Endodermal cell (in vitro differentiated cells): ENCODE results near the gene PLCG2. TPM values are rescaled to one million over a fixed set of nuclear protein-coding genes. Genes with fewer than 3 reads are reported as not detected.

Source experiments
- DNase-seq: peaks from one replicate; pipeline ENCODE4 v3.0.0-alpha.2; 2017
- H3K27ac ChIP-seq: 2 replicates; pipeline ENCODE4 v1.5.1; 2013; ENCODE audit warnings: mild to moderate bottlenecking, low read depth, low read length, moderate library complexity
- H3K27me3 ChIP-seq: 2 replicates; pipeline ENCODE4 v1.6.1; 2013; ENCODE audit warnings: mild to moderate bottlenecking, low read length, moderate library complexity; ENCODE audit not compliant: insufficient read depth, control insufficient read depth, poor library complexity, severe bottlenecking
- H3K36me3 ChIP-seq: 2 replicates; pipeline ENCODE4 v1.7.0; 2013; ENCODE audit warnings: mild to moderate bottlenecking, low read length, moderate library complexity; ENCODE audit not compliant: control insufficient read depth, insufficient read depth
- H3K4me1 ChIP-seq: one replicate; pipeline ENCODE4 v1.7.0; 2013; ENCODE audit warnings: low read length; ENCODE audit not compliant: control insufficient read depth, insufficient read depth
- H3K4me3 ChIP-seq: 2 replicates; pipeline ENCODE4 v1.5.1; 2013; ENCODE audit warnings: mild to moderate bottlenecking, low read length, moderate library complexity
- H3K9ac ChIP-seq: 2 replicates; pipeline ENCODE4 v1.6.1; 2013; ENCODE audit warnings: mild to moderate bottlenecking, low read length, moderate library complexity; ENCODE audit not compliant: poor library complexity, severe bottlenecking; ENCODE audit errors: extremely low read depth
- H3K9me3 ChIP-seq: 2 replicates; pipeline ENCODE4 v1.6.1; 2013; ENCODE audit warnings: mild to moderate bottlenecking, low read length, moderate library complexity; ENCODE audit not compliant: control insufficient read depth
- H3K27ac Mint-ChIP-seq: 2 replicates; pipeline ENCODE4 v1.8.0; 2020; ENCODE audit warnings: mixed read lengths
- H3K27me3 Mint-ChIP-seq: 2 replicates; pipeline ENCODE4 v1.8.0; 2021; ENCODE audit warnings: mild to moderate bottlenecking, mixed read lengths; ENCODE audit not compliant: insufficient read depth
- H3K36me3 Mint-ChIP-seq: 2 replicates; pipeline ENCODE4 v1.8.0; 2020; ENCODE audit warnings: low read depth, mixed read lengths
- H3K4me1 Mint-ChIP-seq: 2 replicates; pipeline ENCODE4 v1.8.0; 2020; ENCODE audit warnings: mixed read lengths
- H3K4me3 Mint-ChIP-seq: 2 replicates; pipeline ENCODE4 v1.8.0; 2020; ENCODE audit warnings: mild to moderate bottlenecking, moderate library complexity, mixed read lengths
- H3K9me3 Mint-ChIP-seq: 2 replicates; pipeline ENCODE4 v1.8.0; 2020; ENCODE audit warnings: mild to moderate bottlenecking, mixed read lengths
- WGBS, 2 experiments: methylation state at CpG; one replicate each; pipeline versions ENCODE4 v1.1.5 to v1.1.7; 2013; ENCODE audit warnings: missing lambda C conversion rate in 2 of 2, mixed read lengths in 1 of 2; ENCODE audit not compliant: insufficient coverage in 1 of 2, insufficient read length in 1 of 2; 5-methylcytosine and 5-hydroxymethylcytosine counted together
- total RNA-seq, 2 donors: library from RNA; stranded (reverse); fragmentation: NEBNext Ultra II Directional in 1 of 2; extraction: Animal tissue kit (Norgen Biotek cat#: 25700) in 1 of 2; gene quantifications; 2 replicates in 1 of 2; 3 replicates in 1 of 2; pipeline ENCODE4 v1.2.1, GENCODE V29; 2021
- TF ChIP-seq, protein P1 (sequence below): fragments of 200-600 bp; sonication (generic); conservative IDR thresholded peaks from 2 replicates; pipeline ENCODE4 v1.5.0; 2021; ENCODE audit warnings: antibody characterized with exemption, mild to moderate bottlenecking

The PLCG2 gene
- total RNA-seq, 2 donors from 2014 or later = 34.7 to 48.4 TPM

DNA sequence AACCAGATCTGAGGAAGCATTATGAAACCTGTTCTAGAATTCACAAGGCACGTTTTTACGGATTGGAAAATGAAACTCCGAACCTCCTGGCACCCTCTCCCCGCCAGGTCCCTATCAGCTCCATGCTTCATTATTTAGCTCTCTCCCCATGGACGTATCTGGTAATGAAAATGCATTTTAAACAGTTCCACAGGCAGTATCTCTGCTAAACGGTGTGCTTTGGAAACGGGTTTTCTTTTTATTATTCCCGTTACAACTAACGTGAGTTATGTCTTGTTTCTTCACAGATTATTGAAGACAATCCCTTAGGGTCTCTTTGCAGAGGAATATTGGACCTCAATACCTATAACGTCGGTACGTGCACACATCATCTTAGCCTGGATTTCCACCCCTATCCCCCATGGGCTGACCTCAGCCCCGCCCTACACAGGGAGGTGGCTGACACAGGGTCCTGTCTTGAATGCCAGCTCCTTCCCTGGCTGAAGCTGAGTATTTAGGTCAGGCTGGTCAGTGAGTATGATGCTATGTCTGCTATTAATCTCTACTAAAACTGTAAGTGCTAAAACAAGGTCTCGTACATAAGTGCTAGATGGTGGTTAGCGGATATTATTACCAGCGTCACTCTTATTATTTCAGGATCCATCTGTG lies 149.3 kb downstream of the PLCG2 start:
- no peaks in the 10 kb centered on the region for H3K9me3 Mint-ChIP-seq
- TF ChIP-seq, protein P1, sequence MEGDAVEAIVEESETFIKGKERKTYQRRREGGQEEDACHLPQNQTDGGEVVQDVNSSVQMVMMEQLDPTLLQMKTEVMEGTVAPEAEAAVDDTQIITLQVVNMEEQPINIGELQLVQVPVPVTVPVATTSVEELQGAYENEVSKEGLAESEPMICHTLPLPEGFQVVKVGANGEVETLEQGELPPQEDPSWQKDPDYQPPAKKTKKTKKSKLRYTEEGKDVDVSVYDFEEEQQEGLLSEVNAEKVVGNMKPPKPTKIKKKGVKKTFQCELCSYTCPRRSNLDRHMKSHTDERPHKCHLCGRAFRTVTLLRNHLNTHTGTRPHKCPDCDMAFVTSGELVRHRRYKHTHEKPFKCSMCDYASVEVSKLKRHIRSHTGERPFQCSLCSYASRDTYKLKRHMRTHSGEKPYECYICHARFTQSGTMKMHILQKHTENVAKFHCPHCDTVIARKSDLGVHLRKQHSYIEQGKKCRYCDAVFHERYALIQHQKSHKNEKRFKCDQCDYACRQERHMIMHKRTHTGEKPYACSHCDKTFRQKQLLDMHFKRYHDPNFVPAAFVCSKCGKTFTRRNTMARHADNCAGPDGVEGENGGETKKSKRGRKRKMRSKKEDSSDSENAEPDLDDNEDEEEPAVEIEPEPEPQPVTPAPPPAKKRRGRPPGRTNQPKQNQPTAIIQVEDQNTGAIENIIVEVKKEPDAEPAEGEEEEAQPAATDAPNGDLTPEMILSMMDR = no peak
- H3K27me3 Mint-ChIP-seq = no peaks in the 10 kb centered on the region
- H3K27ac Mint-ChIP-seq = no peak overlapping the region
- no peak overlapping the region for H3K4me3 ChIP-seq
- no peak overlapping the region for H3K9ac ChIP-seq
- H3K27ac ChIP-seq = no peak overlapping the region
- peaks cover 1% of the 10 kb centered on the region for H3K4me1 ChIP-seq
- no peak for DNase-seq
- H3K9me3 ChIP-seq = no peaks in the 10 kb centered on the region
- no peak overlapping the region for H3K4me3 Mint-ChIP-seq
- peaks cover 9% of the 10 kb centered on the region for H3K36me3 ChIP-seq
- peaks cover 1% of the 10 kb centered on the region for H3K4me1 Mint-ChIP-seq
- H3K36me3 Mint-ChIP-seq = peaks cover 7% of the 10 kb centered on the region
- no peaks in the 10 kb centered on the region for H3K27me3 ChIP-seq
- WGBS, 2 experiments = 94% methylated on average over 15 to 16 of the region's 16 CpGs

- no peak overlapping the region for H3K27ac Mint-ChIP-seq
- no peaks in the 10 kb centered on the region for H3K4me1 Mint-ChIP-seq
- 87 to 92% methylated on average over 3 to 8 of the region's 8 CpGs for WGBS, 2 experiments
Observed at GRCh38 chr16:81928975-81929374, 149.9 kb downstream of the PLCG2 start.

GRCh38 chr16:81929841-81930240 lies 150.8 kb downstream of the PLCG2 start:
- TF ChIP-seq, protein P1 = no peak
- no peak overlapping the region for H3K27ac Mint-ChIP-seq
- H3K36me3 Mint-ChIP-seq = peaks cover 11% of the 10 kb centered on the region
- H3K9me3 ChIP-seq = no peaks in the 10 kb centered on the region
- H3K4me1 Mint-ChIP-seq = no peaks in the 10 kb centered on the region
- no peak overlapping the region for H3K27ac ChIP-seq
- no peaks in the 10 kb centered on the region for H3K27me3 Mint-ChIP-seq
- H3K4me3 Mint-ChIP-seq = no peak overlapping the region
- no peak for DNase-seq
- H3K4me3 ChIP-seq = no peak overlapping the region
- H3K9ac ChIP-seq = no peak overlapping the region
- H3K4me1 ChIP-seq = no peaks in the 10 kb centered on the region
- H3K27me3 ChIP-seq = no peaks in the 10 kb centered on the region
- H3K9me3 Mint-ChIP-seq = no peaks in the 10 kb centered on the region
- peaks cover 9% of the 10 kb centered on the region for H3K36me3 ChIP-seq

More at GRCh38 chr16:81928975-81929374, 149.9 kb downstream of the PLCG2 start:
- no peak for DNase-seq
- Histone ChIP-seq H3K27ac (no peak overlapping the region), H3K4me1 (no peaks in the 10 kb centered on the region), H3K9ac (no peak overlapping the region), H3K27me3 (no peaks in the 10 kb centered on the region), H3K36me3 (peaks cover 9% of the 10 kb centered on the region), H3K4me3 (no peak overlapping the region), H3K9me3 (no peaks in the 10 kb centered on the region)
- Mint-ChIP-seq H3K4me3 (no peak overlapping the region), H3K36me3 (peaks cover 7% of the 10 kb centered on the region), H3K9me3 (no peaks in the 10 kb centered on the region), H3K27me3 (no peaks in the 10 kb centered on the region)
- TF ChIP-seq, protein P1 = no peak
